ENCODE measurements around the gene QSOX2. TPM values are rescaled to one million over a fixed set of nuclear protein-coding genes. Genes with fewer than 3 reads are reported as not detected.

Gene QSOX2
- total RNA-seq, 2 experiments from 2014 or later: 11.2 to 13.6 TPM

DNA sequence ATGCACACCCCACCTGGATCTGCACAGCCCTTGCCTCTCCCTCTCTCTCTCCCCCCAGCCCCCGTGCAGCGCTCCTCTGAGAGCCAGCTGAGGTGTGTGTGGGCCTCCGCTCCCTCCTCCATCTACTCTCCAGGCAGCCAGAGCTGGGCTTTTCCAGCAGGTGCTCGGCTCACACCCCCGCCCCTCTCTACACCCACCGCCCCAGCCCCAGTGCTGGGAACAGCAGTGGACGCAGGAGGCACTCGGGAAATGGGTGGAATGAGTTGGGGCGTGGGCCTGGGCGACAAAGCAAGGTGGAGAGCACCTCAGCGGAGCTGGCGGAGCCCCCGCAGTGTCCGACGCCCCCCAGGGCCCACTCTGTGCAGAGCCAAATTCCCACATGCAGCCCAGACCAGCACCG lies 27.3 kb downstream of the QSOX2 start:
- ATAC-seq (no peak), DNase-seq (no peak)
- H3K27me3 Mint-ChIP-seq: no peaks in the 10 kb centered on the region
- H3K4me1 Mint-ChIP-seq: peaks cover 15% of the 10 kb centered on the region
- H3K4me3 Mint-ChIP-seq: no peak overlapping the region
- CTCF ChIA-PET: interaction anchor here (1.0 to 1.2 kb wide), 2 partner anchors 7 to 10 kb away, joined by 3 read pairs; no protein-coding TSS in a partner anchor
- no peak overlapping the region for H3K27ac Mint-ChIP-seq
- peaks cover 24% of the 10 kb centered on the region for H3K36me3 Mint-ChIP-seq
- H3K9me3 Mint-ChIP-seq (ENCODE audit: low read depth): no peaks in the 10 kb centered on the region

DNA sequence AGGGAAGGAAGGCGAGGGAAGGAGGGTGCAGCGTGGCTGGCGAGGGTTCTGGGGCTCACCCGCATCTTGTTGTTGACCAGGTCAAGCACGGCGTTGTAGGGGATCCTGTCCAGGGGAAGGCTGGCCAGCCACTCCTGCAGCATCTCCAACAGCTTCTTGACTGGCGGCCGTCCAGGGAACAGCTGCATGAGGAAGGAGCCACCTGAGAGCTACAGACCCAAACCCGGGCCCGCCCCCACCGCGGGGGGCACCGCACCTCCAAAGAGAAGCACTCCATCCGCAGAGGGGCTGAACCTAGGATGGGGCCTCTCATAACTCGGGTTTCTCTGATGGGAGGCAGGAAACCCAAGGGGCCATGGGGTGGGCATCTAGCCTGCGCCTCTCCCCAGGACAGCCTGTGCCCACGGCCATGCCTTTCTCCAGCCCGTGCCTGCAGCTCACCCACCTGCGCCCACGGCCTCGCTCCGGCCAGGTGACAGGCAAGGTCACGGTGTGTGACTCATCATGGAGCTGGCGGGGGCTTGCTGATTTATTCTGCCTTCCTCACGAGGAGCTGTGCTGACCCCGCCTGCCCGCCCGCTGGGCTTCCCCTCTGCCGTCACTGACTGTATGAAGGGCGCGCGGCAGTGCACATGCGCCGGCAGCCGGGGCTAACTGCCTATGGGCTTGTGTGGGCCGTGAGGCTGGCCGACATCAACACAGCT lies 28.9 kb downstream of the QSOX2 start:
- ATAC-seq: no peak
- Mint-ChIP-seq H3K9me3 (ENCODE audit: low read depth) (no peaks in the 10 kb centered on the region), H3K27ac (no peak overlapping the region), H3K4me1 (peaks cover 15% of the 10 kb centered on the region), H3K36me3 (peaks cover 29% of the 10 kb centered on the region), H3K27me3 (no peaks in the 10 kb centered on the region), H3K4me3 (no peak overlapping the region)
- CTCF ChIA-PET: no interaction called here
- DNase-seq: no peak

DNA sequence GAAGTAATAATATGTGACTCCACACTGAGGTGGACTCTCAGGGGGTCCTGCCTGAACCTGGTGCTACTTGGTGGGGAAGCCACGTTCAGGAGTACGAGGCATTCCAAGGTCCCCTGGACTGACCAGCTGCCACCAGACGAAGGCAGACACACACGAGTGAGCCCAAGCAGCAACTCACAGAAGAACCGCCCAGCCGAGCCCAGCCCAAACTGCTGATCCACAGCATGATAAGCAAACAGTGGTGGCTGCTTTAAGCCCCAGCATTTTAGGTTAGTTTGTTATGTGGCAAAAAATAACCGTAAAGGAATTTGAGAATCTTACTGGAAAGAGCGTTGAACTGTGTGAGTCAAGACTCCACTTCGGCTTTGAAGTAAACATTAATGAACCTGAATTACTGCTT lies 31.9 kb downstream of the QSOX2 start:
- Mint-ChIP-seq H3K9me3 (ENCODE audit: low read depth) (no peaks in the 10 kb centered on the region), H3K4me3 (no peak overlapping the region), H3K4me1 (no peaks in the 10 kb centered on the region), H3K27me3 (no peaks in the 10 kb centered on the region), H3K36me3 (peaks cover 29% of the 10 kb centered on the region), H3K27ac (no peak overlapping the region)
- ATAC-seq (no peak), DNase-seq (no peak)
- CTCF ChIA-PET: no interaction called here

DNA sequence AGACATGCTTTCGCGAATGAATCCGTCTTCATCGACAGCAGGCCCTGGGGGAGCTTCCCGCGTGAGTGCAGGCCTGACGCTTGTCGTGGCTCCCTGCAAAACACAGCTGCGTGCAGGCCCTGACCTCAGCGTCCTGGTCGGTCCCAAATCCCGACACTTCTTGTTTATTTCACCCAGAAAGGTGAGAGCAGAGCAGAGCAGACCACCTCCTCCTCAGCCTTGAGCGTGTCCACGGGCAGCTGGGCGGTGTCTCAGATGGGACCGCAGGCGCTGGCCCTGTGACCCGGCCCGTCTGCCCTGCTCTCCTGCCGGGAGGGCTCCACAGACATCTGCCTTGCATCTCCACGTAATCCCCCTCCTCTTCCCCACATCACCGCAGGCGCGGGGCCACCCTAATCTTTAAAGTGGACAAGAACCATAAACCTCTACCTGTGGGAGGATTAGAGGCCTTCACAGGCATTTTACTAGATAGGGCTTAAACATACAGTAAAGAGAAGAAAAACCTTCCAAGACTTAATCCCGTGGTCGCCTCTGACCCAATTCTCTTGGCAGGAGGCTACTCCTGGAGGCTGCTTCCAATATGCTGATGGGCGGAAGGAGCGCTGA lies 33.2 kb downstream of the QSOX2 start:
- Mint-ChIP-seq H3K36me3 (peaks cover 29% of the 10 kb centered on the region), H3K4me3 (no peak overlapping the region), H3K9me3 (ENCODE audit: low read depth) (no peaks in the 10 kb centered on the region), H3K4me1 (no peaks in the 10 kb centered on the region), H3K27ac (no peak overlapping the region), H3K27me3 (no peaks in the 10 kb centered on the region)
- no peak for DNase-seq
- CTCF ChIA-PET: no interaction called here
- no peak for ATAC-seq

DNA sequence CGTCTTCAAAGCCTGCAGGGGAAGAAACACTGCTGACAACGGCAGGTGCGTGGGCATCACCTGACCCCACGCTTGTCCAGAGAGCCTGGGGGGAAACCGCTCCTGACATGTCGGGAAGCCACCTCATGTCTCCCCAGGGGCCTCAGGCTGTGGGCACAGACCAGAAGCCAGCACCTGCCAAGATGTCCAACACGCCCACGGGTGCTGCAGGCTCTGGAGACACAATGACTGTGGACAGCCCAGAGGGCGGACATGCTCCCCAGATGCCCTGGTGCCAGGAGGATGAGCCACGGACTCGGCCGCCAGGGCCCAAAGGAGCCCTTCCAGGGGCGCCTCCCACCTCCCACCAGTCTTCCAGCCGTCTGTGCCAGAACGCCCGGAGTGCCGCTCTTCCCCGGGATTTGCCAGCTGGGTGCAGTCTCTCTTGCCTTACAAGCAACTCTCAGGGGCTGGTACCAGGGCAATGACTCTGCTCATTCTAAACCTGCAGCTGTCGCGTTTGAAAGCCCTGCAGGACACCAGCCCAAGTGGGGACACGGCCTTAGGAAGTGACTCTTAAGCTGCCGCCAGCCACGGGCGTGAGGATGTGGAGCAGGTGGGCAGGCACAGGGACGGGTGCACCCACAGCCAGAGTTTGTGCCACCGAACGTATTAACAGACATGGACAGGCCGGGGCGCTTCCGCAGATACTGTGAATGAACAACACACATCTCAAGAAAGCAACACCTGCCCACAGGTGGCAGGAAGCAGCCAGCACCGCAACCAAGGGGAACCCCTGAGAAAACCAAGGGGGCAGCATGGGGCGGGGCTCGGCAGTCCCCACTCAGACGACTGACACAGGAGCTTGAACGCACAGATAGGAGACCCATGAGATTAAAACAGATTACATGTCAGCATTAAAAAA lies 33.9 kb downstream of the QSOX2 start:
- H3K27ac Mint-ChIP-seq: no peak overlapping the region
- ATAC-seq (no peak), DNase-seq (no peak)
- CTCF ChIA-PET: no interaction called here
- H3K27me3 Mint-ChIP-seq: no peaks in the 10 kb centered on the region
- peaks cover 29% of the 10 kb centered on the region for H3K36me3 Mint-ChIP-seq
- H3K4me1 Mint-ChIP-seq: no peaks in the 10 kb centered on the region
- H3K4me3 Mint-ChIP-seq: no peak overlapping the region
- H3K9me3 Mint-ChIP-seq (ENCODE audit: low read depth): no peaks in the 10 kb centered on the region

DNA sequence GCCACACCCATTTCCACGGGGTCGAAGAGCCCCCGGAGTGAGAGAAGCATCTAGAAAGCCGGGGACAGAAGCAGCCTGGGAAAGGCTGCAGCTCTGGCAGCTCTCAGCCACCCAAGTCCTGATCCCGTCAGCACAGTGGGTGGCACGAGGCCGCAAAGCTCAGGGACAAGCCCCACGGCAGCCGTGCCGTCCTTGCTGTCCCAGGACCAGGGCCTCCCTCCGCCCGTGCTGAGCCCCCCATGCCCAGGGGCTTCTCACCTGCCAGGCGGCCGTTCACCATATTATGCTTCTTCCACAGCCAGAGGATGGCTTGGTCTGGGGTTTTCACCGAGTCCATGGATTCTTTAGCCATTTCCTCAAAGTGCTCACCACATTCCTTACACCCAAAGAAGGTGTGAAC lies 34.6 kb downstream of the QSOX2 start:
- Mint-ChIP-seq H3K4me3 (no peak overlapping the region), H3K9me3 (ENCODE audit: low read depth) (no peaks in the 10 kb centered on the region), H3K4me1 (no peaks in the 10 kb centered on the region), H3K27ac (no peak overlapping the region), H3K36me3 (peaks cover 29% of the 10 kb centered on the region), H3K27me3 (no peaks in the 10 kb centered on the region)
- CTCF ChIA-PET: no interaction called here
- ATAC-seq (no peak), DNase-seq (no peak)

DNA sequence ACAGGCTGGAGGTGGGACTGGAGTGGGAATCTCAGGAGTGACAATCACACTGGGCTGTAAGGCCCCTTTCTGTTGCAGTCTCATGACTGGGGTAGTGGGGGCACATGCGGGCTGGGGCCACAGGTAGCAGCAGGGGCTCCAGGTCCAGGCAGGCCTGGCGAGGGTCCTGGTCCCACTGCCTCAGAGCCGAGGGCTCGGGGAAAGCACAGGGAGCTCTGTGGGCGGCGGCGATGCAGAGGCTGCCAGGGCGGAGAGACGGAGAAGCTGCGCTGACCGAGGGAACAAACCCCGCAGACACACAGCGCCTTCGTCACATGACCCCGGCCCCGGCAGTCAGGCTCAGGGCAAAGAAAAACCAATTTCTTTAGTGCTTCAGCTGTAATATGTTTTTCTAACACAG lies 35.3 kb downstream of the QSOX2 start:
- DNase-seq: no peak
- Mint-ChIP-seq H3K36me3 (peaks cover 24% of the 10 kb centered on the region), H3K9me3 (ENCODE audit: low read depth) (no peaks in the 10 kb centered on the region), H3K27ac (no peak overlapping the region), H3K27me3 (no peaks in the 10 kb centered on the region), H3K4me3 (no peak overlapping the region), H3K4me1 (no peaks in the 10 kb centered on the region)
- no peak for ATAC-seq
- CTCF ChIA-PET: no interaction called here

DNA sequence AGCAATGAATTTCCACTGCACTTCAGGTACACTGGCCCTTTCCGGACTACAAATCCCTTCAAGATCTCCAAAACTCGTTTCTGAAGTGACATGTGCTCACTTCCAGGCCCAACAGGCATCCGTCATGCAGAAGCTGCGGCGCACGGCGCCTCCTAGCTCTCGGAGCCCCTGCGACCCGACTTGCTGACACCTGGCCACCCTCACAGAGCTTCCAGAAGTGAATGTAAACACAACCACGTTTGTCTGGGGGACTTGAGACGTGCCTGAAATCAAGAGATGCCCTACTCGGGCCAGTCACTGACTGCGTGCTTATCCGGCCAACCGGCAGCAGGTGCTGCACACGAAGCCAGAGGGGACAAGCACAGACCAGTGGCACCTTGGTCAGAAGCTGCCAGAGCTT lies 35.8 kb downstream of the QSOX2 start:
- no peak for ATAC-seq
- H3K27ac Mint-ChIP-seq: no peak overlapping the region
- H3K27me3 Mint-ChIP-seq: no peaks in the 10 kb centered on the region
- H3K4me1 Mint-ChIP-seq: no peaks in the 10 kb centered on the region
- DNase-seq: no peak
- no peak overlapping the region for H3K4me3 Mint-ChIP-seq
- CTCF ChIA-PET: no interaction called here
- peaks cover 21% of the 10 kb centered on the region for H3K36me3 Mint-ChIP-seq
- H3K9me3 Mint-ChIP-seq (ENCODE audit: low read depth): no peaks in the 10 kb centered on the region

DNA sequence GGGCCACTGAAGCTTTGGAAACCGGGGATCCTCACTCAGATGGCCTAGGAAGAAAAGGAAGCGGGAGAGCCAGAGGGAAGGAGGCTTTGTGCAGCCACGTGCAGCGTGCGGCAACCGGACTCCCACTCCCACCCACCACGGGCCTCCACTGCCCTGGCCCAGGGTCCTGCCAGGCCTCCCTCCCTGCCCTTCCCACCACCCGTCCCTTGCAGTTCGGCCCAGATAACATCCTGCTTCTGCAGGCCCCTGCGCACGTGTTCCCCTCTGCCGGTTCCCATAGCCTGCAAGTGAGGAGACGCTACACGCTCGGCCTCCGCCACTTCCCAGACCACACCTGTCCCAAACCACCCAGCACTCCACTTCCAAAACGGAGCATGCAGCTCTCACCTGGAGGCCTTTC lies 36.4 kb downstream of the QSOX2 start:
- CTCF ChIA-PET: no interaction called here
- H3K4me1 Mint-ChIP-seq: no peaks in the 10 kb centered on the region
- no peaks in the 10 kb centered on the region for H3K9me3 Mint-ChIP-seq (ENCODE audit: low read depth)
- no peak overlapping the region for H3K4me3 Mint-ChIP-seq
- DNase-seq: no peak
- no peak overlapping the region for H3K27ac Mint-ChIP-seq
- H3K27me3 Mint-ChIP-seq: peaks cover 3% of the 10 kb centered on the region
- no peak for ATAC-seq
- H3K36me3 Mint-ChIP-seq: peaks cover 15% of the 10 kb centered on the region

DNA sequence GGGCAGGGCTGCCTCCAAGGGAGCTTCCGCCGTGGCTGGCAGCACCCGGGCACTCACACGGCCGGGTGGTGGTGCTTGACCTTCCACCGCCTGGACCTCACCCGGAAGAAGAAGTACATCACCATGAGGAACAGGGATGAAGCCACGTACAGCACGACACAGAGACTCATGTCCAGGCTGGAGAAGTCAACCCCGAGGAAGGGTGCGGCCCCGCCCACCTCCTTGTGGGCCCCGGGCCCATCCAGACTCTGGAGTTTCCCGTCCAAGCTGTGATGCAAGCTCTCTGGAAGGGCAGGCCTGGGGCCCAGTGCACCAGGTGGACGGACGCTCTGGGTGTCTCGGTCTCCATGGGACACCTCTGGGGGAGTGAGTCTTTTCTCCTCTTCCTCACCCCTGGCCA lies 36.9 kb downstream of the QSOX2 start:
- no peak for ATAC-seq
- peaks cover 9% of the 10 kb centered on the region for H3K27me3 Mint-ChIP-seq
- no peaks in the 10 kb centered on the region for H3K9me3 Mint-ChIP-seq (ENCODE audit: low read depth)
- H3K4me1 Mint-ChIP-seq: no peaks in the 10 kb centered on the region
- H3K36me3 Mint-ChIP-seq: peaks cover 9% of the 10 kb centered on the region
- H3K27ac Mint-ChIP-seq: no peak overlapping the region
- no peak for DNase-seq
- CTCF ChIA-PET: no interaction called here
- no peak overlapping the region for H3K4me3 Mint-ChIP-seq

DNA sequence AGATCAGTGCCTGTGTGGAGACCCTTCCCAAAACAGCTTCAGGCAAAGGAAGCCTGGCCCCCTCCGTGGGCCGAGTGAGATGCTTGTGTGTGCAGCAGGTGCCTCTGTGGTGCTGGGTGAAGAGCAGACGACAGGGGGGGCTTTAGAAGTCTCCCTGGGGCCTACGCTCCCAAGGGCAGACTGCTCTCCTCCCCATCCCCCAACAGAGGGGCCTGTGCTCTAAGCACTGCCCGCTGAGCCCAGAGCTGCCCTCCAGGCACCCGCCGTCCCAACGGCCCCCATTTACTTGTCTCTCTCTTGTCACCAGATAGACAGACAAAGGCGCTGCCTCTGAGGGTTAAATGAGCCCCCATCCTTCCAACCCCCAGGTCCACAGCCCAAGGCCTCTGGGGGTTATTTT lies 38.0 kb downstream of the QSOX2 start:
- CTCF ChIA-PET: no interaction called here
- H3K9me3 Mint-ChIP-seq (ENCODE audit: low read depth): no peaks in the 10 kb centered on the region
- ATAC-seq: no peak
- no peak overlapping the region for H3K4me3 Mint-ChIP-seq
- no peaks in the 10 kb centered on the region for H3K36me3 Mint-ChIP-seq
- no peaks in the 10 kb centered on the region for H3K4me1 Mint-ChIP-seq
- H3K27me3 Mint-ChIP-seq: peaks cover 15% of the 10 kb centered on the region
- DNase-seq: no peak
- H3K27ac Mint-ChIP-seq: no peak overlapping the region

DNA sequence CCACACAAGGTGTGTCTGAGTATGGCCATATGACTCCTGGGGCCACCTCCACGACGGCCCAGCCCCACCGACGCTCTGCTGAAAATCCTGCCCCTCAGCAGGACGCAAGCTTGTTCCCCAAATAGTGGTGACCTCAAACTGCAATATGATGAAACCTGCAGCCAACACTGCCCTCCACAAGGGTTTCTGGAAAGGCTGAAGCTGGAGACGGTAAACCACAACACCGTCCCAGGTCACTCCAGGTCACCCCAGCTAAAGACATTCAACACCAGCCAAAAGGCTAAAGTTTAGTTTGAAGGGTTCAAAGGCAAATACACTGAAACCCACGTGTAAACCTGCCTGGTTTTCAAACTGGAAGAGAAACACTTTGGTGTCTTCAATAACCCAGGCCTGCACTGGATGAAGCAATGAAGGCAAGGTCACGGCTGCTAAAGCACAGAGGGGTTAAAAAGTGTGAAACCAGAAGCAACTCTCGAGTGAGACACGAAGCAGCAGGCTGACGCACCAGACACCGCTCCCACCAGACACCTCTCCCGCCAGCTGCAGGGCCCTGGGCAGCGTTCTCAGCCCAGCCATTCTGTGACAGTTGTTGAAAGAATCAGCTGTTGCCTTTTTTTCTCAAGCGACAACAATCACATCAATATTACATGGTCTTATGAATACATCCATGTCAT lies 38.9 kb downstream of the QSOX2 start:
- CTCF ChIA-PET: no interaction called here
- H3K9me3 Mint-ChIP-seq (ENCODE audit: low read depth): no peaks in the 10 kb centered on the region
- H3K36me3 Mint-ChIP-seq: no peaks in the 10 kb centered on the region
- H3K4me3 Mint-ChIP-seq: no peak overlapping the region
- peaks cover 21% of the 10 kb centered on the region for H3K27me3 Mint-ChIP-seq
- no peaks in the 10 kb centered on the region for H3K4me1 Mint-ChIP-seq
- no peak for ATAC-seq
- no peak for DNase-seq
- no peak overlapping the region for H3K27ac Mint-ChIP-seq

DNA sequence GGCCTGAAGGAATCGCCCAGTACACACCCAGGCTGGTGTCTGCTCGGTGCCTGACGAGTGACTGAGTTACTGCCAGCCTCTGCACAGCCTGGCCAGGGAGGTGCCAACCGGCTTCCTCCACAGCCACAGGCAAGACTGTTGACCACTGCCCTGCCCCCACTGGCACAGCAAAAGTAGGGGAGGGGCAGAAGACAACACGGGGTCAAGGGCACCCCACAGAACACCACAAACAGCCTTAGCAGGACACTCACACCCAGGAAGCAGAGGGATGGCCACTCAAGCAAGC lies 40.0 kb downstream of the QSOX2 start:
- ATAC-seq (no peak), DNase-seq (no peak)
- H3K27me3 Mint-ChIP-seq: peaks cover 29% of the 10 kb centered on the region
- no peak overlapping the region for H3K27ac Mint-ChIP-seq
- H3K9me3 Mint-ChIP-seq (ENCODE audit: low read depth): no peaks in the 10 kb centered on the region
- no peaks in the 10 kb centered on the region for H3K36me3 Mint-ChIP-seq
- H3K4me1 Mint-ChIP-seq: no peaks in the 10 kb centered on the region
- H3K4me3 Mint-ChIP-seq: no peak overlapping the region
- CTCF ChIA-PET: no interaction called here
